HepG2 (cell line): ENCODE results near the gene USP2. TPM values are rescaled to one million over a fixed set of nuclear protein-coding genes. Genes with fewer than 3 reads are reported as not detected.

Source experiments
- ATF2 ChIP-seq: sonication (generic); formaldehyde crosslinking; IDR thresholded peaks from 2 replicates; pipeline ENCODE4 v1.4.0; 2020; ENCODE audit warnings: missing genetic modification reagents
- BCL3 ChIP-seq: sonication (generic); formaldehyde crosslinking; IDR thresholded peaks from 2 replicates; pipeline ENCODE4 v1.5.1; 2020; ENCODE audit warnings: mild to moderate bottlenecking, missing genetic modification reagents, moderate library complexity
- CCDC6 ChIP-seq: sonication (generic); formaldehyde crosslinking; IDR thresholded peaks from 2 replicates; pipeline ENCODE4 v1.8.1; 2022; ENCODE audit warnings: mild to moderate bottlenecking, missing genetic modification reagents, moderate library complexity
- EP300 ChIP-seq, 3 experiments: sonication (generic) in 1 of 3; formaldehyde crosslinking in 1 of 3; IDR thresholded peaks; 2 replicates each; pipeline versions ENCODE4 v1.5.1 to v1.6.1; 2011 to 2020; ENCODE audit warnings: low read depth in 2 of 3, low read length in 2 of 3, borderline replicate concordance in 1 of 3, improper control_type of control experiment in 1 of 3, mild to moderate bottlenecking in 1 of 3, missing genetic modification reagents in 1 of 3, moderate library complexity in 1 of 3
- ESRRA ChIP-seq: sonication (generic); formaldehyde crosslinking; IDR thresholded peaks from 2 replicates; pipeline ENCODE4 v1.5.1; 2020; ENCODE audit warnings: mild to moderate bottlenecking, low read depth, missing genetic modification reagents
- FOXO1 ChIP-seq: sonication (generic); formaldehyde crosslinking; IDR thresholded peaks from 2 replicates; pipeline ENCODE4 v1.4.0; 2020; ENCODE audit warnings: missing genetic modification reagents
- HNF4A ChIP-seq: sonication (generic); formaldehyde crosslinking; IDR thresholded peaks from 2 replicates; pipeline ENCODE4 v1.4.0; 2020; ENCODE audit warnings: missing genetic modification reagents
- HOXA3 ChIP-seq: sonication (generic); formaldehyde crosslinking; IDR thresholded peaks from 2 replicates; pipeline ENCODE4 v1.5.0; 2020; ENCODE audit warnings: missing genetic modification reagents
- HOXA7 ChIP-seq: sonication (generic); formaldehyde crosslinking; IDR thresholded peaks from 2 replicates; pipeline ENCODE4 v1.8.1; 2022; ENCODE audit warnings: mild to moderate bottlenecking, missing genetic modification reagents, moderate library complexity
- NR2F1 ChIP-seq, 2 experiments: fragments of 450-650 bp in 1 of 2; formaldehyde crosslinking in 1 of 2; IDR thresholded peaks; 2 replicates each; pipeline versions ENCODE4 v1.5.0 to v1.6.1; 2016 to 2020; ENCODE audit warnings: mild to moderate bottlenecking in 1 of 2, missing compliant biosample characterization in 1 of 2, missing genetic modification reagents in 1 of 2, moderate library complexity in 1 of 2
- POGZ ChIP-seq: sonication (generic); formaldehyde crosslinking; IDR thresholded peaks from 2 replicates; pipeline ENCODE4 v1.4.0; 2020; ENCODE audit warnings: mild to moderate bottlenecking, missing genetic modification reagents
- POLR2G ChIP-seq: fragments of 200-400 bp; formaldehyde crosslinking; IDR thresholded peaks from 2 replicates; pipeline ENCODE4 v1.6.1; 2018; ENCODE audit warnings: mild to moderate bottlenecking, low read depth, low read length, moderate library complexity
- PPARG ChIP-seq: conservative IDR thresholded peaks from 2 replicates; pipeline ENCODE4 v1.6.1; 2016; ENCODE audit warnings: missing biosample characterization, missing genetic modification reagents
- SKI ChIP-seq: fragments of 450-650 bp; IDR thresholded peaks from one replicate; pipeline ENCODE4 v1.6.1; 2018; ENCODE audit warnings: mild to moderate bottlenecking; ENCODE audit not compliant: partially characterized antibody
- SOX6 ChIP-seq, 2 experiments: fragments of 450-650 bp in 1 of 2; sonication (generic) in 1 of 2; formaldehyde crosslinking in 1 of 2; IDR thresholded peaks; 2 replicates each; pipeline versions ENCODE4 v1.4.0 to v1.6.1; 2017 to 2020; ENCODE audit warnings: antibody characterized with exemption in 1 of 2, mild to moderate bottlenecking in 1 of 2, missing genetic modification reagents in 1 of 2
- ZNF331 ChIP-seq: sonication (generic); formaldehyde crosslinking; IDR thresholded peaks from 2 replicates; pipeline ENCODE4 v1.4.0; 2020; ENCODE audit warnings: missing genetic modification reagents
- ZNF530 ChIP-seq: sonication (generic); formaldehyde crosslinking; IDR thresholded peaks from 2 replicates; pipeline ENCODE4 v1.5.0; 2020; ENCODE audit warnings: low read depth, mild to moderate bottlenecking, missing genetic modification reagents
- ZZZ3 ChIP-seq: sonication (generic); formaldehyde crosslinking; IDR thresholded peaks from 2 replicates; pipeline ENCODE4 v1.4.0; 2020; ENCODE audit warnings: missing genetic modification reagents, mild to moderate bottlenecking, borderline replicate concordance
- polyA plus RNA-seq, 8 experiments: library from polyadenylated mRNA; depleted of rRNA in 3 of 8; stranded (reverse) in 7 of 8; unstranded in 1 of 8; fragments of >200 nt; fragmentation: Illumina TruSeq in 4 of 8; extraction: Trizol in 4 of 8; gene quantifications; 2 replicates each; pipeline versions ENCODE4 v1.2.1 to v1.2.3, GENCODE V29; 2011 to 2016; ENCODE audit warnings: low read depth in 4 of 8, missing spikeins in 1 of 8, mixed read lengths in 1 of 8; ENCODE audit not compliant: insufficient read depth in 1 of 8
- total RNA-seq, 5 experiments: library from RNA; depleted of rRNA; stranded (reverse); fragments of >200 nt; fragmentation: Illumina TruSeq; extraction: Trizol; gene quantifications; 2 replicates each; pipeline ENCODE4 v1.2.3, GENCODE V29; 2016; ENCODE audit warnings: low read depth in 1 of 5
- TF ChIP-seq, protein P1 (sequence below): IDR thresholded peaks from 2 replicates; pipeline ENCODE4 v1.6.1; 2016; ENCODE audit warnings: mild to moderate bottlenecking
- TF ChIP-seq, protein P2 (sequence below): sonication (generic); formaldehyde crosslinking; IDR thresholded peaks from 2 replicates; pipeline ENCODE4 v1.4.0; 2020; ENCODE audit warnings: missing genetic modification reagents
- TF ChIP-seq, protein P3 (sequence below): sonication (generic); formaldehyde crosslinking; conservative IDR thresholded peaks from 2 replicates; pipeline ENCODE4 v1.4.0; 2020; ENCODE audit warnings: mild to moderate bottlenecking, missing genetic modification reagents, moderate library complexity

The USP2 gene
- total and polyA plus RNA-seq, 2 of the 13 experiments (the other 11 are each of a cell fraction or from before 2014, with no cell fraction given), result 2.5 to 6.0 TPM

- TF ChIP-seq EP300 (IDR thresholded peaks at IDR 0.05; ENCODE audit: low read depth in 2 of 2, low read length in 2 of 2), result peak in 1 of 2 experiments; percentile 25; a peak in 1 of 4 replicates
- no peak for TF ChIP-seq EP300 (CRISPR knock-in tag; IDR thresholded peaks at IDR 0.05; ENCODE audit: borderline replicate concordance)
- no peak for TF ChIP-seq BCL3 (CRISPR knock-in tag)
- TF ChIP-seq, protein P1, sequence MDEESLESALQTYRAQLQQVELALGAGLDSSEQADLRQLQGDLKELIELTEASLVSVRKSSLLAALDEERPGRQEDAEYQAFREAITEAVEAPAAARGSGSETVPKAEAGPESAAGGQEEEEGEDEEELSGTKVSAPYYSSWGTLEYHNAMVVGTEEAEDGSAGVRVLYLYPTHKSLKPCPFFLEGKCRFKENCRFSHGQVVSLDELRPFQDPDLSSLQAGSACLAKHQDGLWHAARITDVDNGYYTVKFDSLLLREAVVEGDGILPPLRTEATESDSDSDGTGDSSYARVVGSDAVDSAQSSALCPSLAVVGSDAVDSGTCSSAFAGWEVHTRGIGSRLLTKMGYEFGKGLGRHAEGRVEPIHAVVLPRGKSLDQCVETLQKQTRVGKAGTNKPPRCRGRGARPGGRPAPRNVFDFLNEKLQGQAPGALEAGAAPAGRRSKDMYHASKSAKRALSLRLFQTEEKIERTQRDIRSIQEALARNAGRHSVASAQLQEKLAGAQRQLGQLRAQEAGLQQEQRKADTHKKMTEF (CRISPR knock-in tag), result 0 out of 2 replicates have a peak, but pooled peaks have one; percentile 22
- no peak for TF ChIP-seq ZZZ3
- TF ChIP-seq ZNF530 (CRISPR knock-in tag), result no peak
- TF ChIP-seq FOXO1 (CRISPR knock-in tag), result no peak
- peak; percentile 77 to 79 for TF ChIP-seq NR2F1 (CRISPR knock-in tag; IDR thresholded peaks at IDR 0.05)
- peak; percentile 44 for TF ChIP-seq HOXA3 (CRISPR knock-in tag)
- no peak for TF ChIP-seq SOX6 (IDR thresholded peaks at IDR 0.05)
- 0 out of 2 replicates have a peak, but pooled peaks have one; percentile 38 for TF ChIP-seq SOX6 (CRISPR knock-in tag; IDR thresholded peaks at IDR 0.05)
- no peak for TF ChIP-seq CCDC6 (CRISPR knock-in tag)
- TF ChIP-seq PPARG (CRISPR knock-in tag), result peak; percentile 44; the same call in 1 of the 2 replicates
- TF ChIP-seq HNF4A (CRISPR knock-in tag), result peak; percentile 83
- TF ChIP-seq HOXA7 (CRISPR knock-in tag), result no peak
- TF ChIP-seq ZNF331 (CRISPR knock-in tag), result 0 out of 2 replicates have a peak, but pooled peaks have one; percentile 13
- TF ChIP-seq ATF2 (CRISPR knock-in tag), result 0 out of 2 replicates have a peak, but pooled peaks have one; percentile 14
- peak; percentile 85 for TF ChIP-seq ESRRA (CRISPR knock-in tag)
- TF ChIP-seq, protein P2, sequence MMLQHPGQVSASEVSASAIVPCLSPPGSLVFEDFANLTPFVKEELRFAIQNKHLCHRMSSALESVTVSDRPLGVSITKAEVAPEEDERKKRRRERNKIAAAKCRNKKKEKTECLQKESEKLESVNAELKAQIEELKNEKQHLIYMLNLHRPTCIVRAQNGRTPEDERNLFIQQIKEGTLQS (CRISPR knock-in tag), result 0 out of 2 replicates have a peak, but pooled peaks have one; percentile 17
- no peak for TF ChIP-seq SKI
- TF ChIP-seq, protein P3, sequence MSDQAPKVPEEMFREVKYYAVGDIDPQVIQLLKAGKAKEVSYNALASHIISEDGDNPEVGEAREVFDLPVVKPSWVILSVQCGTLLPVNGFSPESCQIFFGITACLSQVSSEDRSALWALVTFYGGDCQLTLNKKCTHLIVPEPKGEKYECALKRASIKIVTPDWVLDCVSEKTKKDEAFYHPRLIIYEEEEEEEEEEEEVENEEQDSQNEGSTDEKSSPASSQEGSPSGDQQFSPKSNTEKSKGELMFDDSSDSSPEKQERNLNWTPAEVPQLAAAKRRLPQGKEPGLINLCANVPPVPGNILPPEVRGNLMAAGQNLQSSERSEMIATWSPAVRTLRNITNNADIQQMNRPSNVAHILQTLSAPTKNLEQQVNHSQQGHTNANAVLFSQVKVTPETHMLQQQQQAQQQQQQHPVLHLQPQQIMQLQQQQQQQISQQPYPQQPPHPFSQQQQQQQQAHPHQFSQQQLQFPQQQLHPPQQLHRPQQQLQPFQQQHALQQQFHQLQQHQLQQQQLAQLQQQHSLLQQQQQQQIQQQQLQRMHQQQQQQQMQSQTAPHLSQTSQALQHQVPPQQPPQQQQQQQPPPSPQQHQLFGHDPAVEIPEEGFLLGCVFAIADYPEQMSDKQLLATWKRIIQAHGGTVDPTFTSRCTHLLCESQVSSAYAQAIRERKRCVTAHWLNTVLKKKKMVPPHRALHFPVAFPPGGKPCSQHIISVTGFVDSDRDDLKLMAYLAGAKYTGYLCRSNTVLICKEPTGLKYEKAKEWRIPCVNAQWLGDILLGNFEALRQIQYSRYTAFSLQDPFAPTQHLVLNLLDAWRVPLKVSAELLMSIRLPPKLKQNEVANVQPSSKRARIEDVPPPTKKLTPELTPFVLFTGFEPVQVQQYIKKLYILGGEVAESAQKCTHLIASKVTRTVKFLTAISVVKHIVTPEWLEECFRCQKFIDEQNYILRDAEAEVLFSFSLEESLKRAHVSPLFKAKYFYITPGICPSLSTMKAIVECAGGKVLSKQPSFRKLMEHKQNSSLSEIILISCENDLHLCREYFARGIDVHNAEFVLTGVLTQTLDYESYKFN, result peak; percentile 76
- TF ChIP-seq POLR2G, result 0 out of 2 replicates have a peak, but pooled peaks have one; percentile 31
- TF ChIP-seq POGZ (CRISPR knock-in tag), result no peak
Observed at GRCh38 chr11:119370486-119371046, 10.9 kb downstream of the USP2 start (continued).
